H9 (cell line): ENCODE data around the gene NXN. TPM values are rescaled to one million over a fixed set of nuclear protein-coding genes. Genes with fewer than 3 reads are reported as not detected.

Experiments used
- DNase-seq: peaks from one replicate; pipeline ENCODE4 v3.0.0-alpha.2; 2017
- H2AFZ ChIP-seq: one replicate; pipeline ENCODE4 v1.6.1; 2013; ENCODE audit warnings: mild to moderate bottlenecking, low read length, control low read depth, moderate library complexity
- H2AK5ac ChIP-seq: 2 replicates; pipeline ENCODE4 v1.6.1; 2013; ENCODE audit warnings: low read length, control low read depth, mixed read lengths; ENCODE audit not compliant: insufficient read length
- H2BK120ac ChIP-seq: one replicate; pipeline ENCODE4 v1.6.1; 2013; ENCODE audit warnings: low read depth, mild to moderate bottlenecking, low read length, control low read depth, inconsistent platforms; ENCODE audit not compliant: poor library complexity, severe bottlenecking
- H2BK12ac ChIP-seq: 2 replicates; pipeline ENCODE4 v1.6.1; 2013; ENCODE audit warnings: low read length, control low read depth, mixed read lengths, low read depth; ENCODE audit not compliant: insufficient read length
- H2BK15ac ChIP-seq: 2 replicates; pipeline ENCODE4 v1.6.1; 2013; ENCODE audit warnings: low read depth, low read length, control low read depth
- H2BK20ac ChIP-seq: one replicate; pipeline ENCODE4 v1.6.1; 2013; ENCODE audit warnings: low read depth, mild to moderate bottlenecking, low read length, control low read depth, inconsistent platforms; ENCODE audit not compliant: poor library complexity, severe bottlenecking
- H2BK5ac ChIP-seq: 2 replicates; pipeline ENCODE4 v1.6.1; 2013; ENCODE audit warnings: low read length, control low read depth, mixed read lengths; ENCODE audit not compliant: insufficient read length
- H3K14ac ChIP-seq: 2 replicates; pipeline ENCODE4 v1.6.1; 2013; ENCODE audit warnings: low read length, control low read depth; ENCODE audit not compliant: insufficient read depth
- H3K18ac ChIP-seq: 2 replicates; pipeline ENCODE4 v1.6.1; 2013; ENCODE audit warnings: low read depth, mild to moderate bottlenecking, mixed read lengths, low read length, control low read depth; ENCODE audit not compliant: insufficient read length
- H3K23ac ChIP-seq: 2 replicates; pipeline ENCODE4 v1.6.1; 2013; ENCODE audit warnings: low read length, control low read depth, mixed read lengths, low read depth; ENCODE audit not compliant: insufficient read length
- H3K23me2 ChIP-seq: 2 replicates; pipeline ENCODE4 v1.6.1; 2013; ENCODE audit warnings: low read depth, mild to moderate bottlenecking, mixed read lengths, low read length, control low read depth; ENCODE audit not compliant: insufficient read length, poor library complexity, severe bottlenecking
- H3K27ac ChIP-seq: 2 replicates; pipeline ENCODE4 v1.5.1; 2013; ENCODE audit warnings: low read length, control low read depth, mixed read lengths, low read depth; ENCODE audit not compliant: insufficient read length
- H3K27me3 ChIP-seq: 2 replicates; pipeline ENCODE4 v1.6.1; 2013; ENCODE audit warnings: low read length, control low read depth, inconsistent platforms; ENCODE audit not compliant: insufficient read depth
- H3K4ac ChIP-seq: 2 replicates; pipeline ENCODE4 v1.6.1; 2013; ENCODE audit warnings: low read depth, mild to moderate bottlenecking, control low read depth, inconsistent platforms, low read length, moderate library complexity
- H3K4me1 ChIP-seq: 2 replicates; pipeline ENCODE4 v1.6.1; 2013; ENCODE audit warnings: low read length, control low read depth, inconsistent platforms; ENCODE audit not compliant: insufficient read depth
- H3K4me2 ChIP-seq: 2 replicates; pipeline ENCODE4 v1.6.1; 2013; ENCODE audit warnings: low read length, control low read depth, mixed read lengths; ENCODE audit not compliant: insufficient read length, insufficient read depth
- H3K56ac ChIP-seq: 2 replicates; pipeline ENCODE4 v1.6.1; 2013; ENCODE audit warnings: low read depth, mild to moderate bottlenecking, mixed read lengths, low read length, control low read depth; ENCODE audit not compliant: insufficient read length
- H3K79me1 ChIP-seq: 2 replicates; pipeline ENCODE4 v1.6.1; 2013; ENCODE audit warnings: low read depth, mild to moderate bottlenecking, moderate library complexity, low read length, control low read depth, inconsistent platforms; ENCODE audit not compliant: insufficient read depth, poor library complexity, severe bottlenecking
- H3K79me2 ChIP-seq: 2 replicates; pipeline ENCODE4 v1.6.1; 2013; ENCODE audit warnings: low read length, control low read depth, inconsistent platforms; ENCODE audit not compliant: insufficient read depth
- H3K9ac ChIP-seq: 2 replicates; pipeline ENCODE4 v1.6.1; 2013; ENCODE audit warnings: low read length, control low read depth, mixed read lengths; ENCODE audit not compliant: insufficient read length; ENCODE audit errors: extremely low read depth
- H3K9me3 ChIP-seq: one replicate; pipeline ENCODE4 v1.6.1; 2013; ENCODE audit warnings: low read depth, low read length, inconsistent platforms; ENCODE audit not compliant: control insufficient read depth
- H3T11ph ChIP-seq: one replicate; pipeline ENCODE4 v1.6.1; 2013; ENCODE audit warnings: mild to moderate bottlenecking, low read length, control low read depth, inconsistent platforms
- H4K20me1 ChIP-seq: one replicate; pipeline ENCODE4 v1.6.1; 2013; ENCODE audit not compliant: control insufficient read depth, insufficient read length, insufficient read depth
- H4K5ac ChIP-seq: 2 replicates; pipeline ENCODE4 v1.6.1; 2013; ENCODE audit warnings: low read depth, mild to moderate bottlenecking, mixed read lengths, low read length, control low read depth; ENCODE audit not compliant: insufficient read length
- H4K8ac ChIP-seq: replicated peaks from 2 replicates; pipeline ENCODE4 v1.6.1; 2013; ENCODE audit warnings: low read length, control low read depth, mixed read lengths, low read depth; ENCODE audit not compliant: insufficient read length
- H4K91ac ChIP-seq: 2 replicates; pipeline ENCODE4 v1.6.1; 2013; ENCODE audit warnings: low read depth, mild to moderate bottlenecking, moderate library complexity, mixed read lengths, low read length, control low read depth; ENCODE audit not compliant: insufficient read length
- H3K27ac Mint-ChIP-seq, 3 experiments: 2 replicates in 2 of 3; 3 replicates in 1 of 3; pipeline ENCODE4 v1.8.0; 2020 to 2021; ENCODE audit warnings: mixed read lengths in 3 of 3, mild to moderate bottlenecking in 1 of 3, moderate library complexity in 1 of 3
- H3K27me3 Mint-ChIP-seq: 2 replicates; pipeline ENCODE4 v1.8.0; 2021; ENCODE audit warnings: low read depth, mild to moderate bottlenecking, moderate library complexity, mixed read lengths
- H3K36me3 Mint-ChIP-seq, 3 experiments: 2 replicates in 2 of 3; 3 replicates in 1 of 3; pipeline ENCODE4 v1.8.0; 2020 to 2021; ENCODE audit warnings: low read depth in 3 of 3, mixed read lengths in 3 of 3; ENCODE audit not compliant: insufficient read depth in 1 of 3
- H3K4me1 Mint-ChIP-seq, 2 experiments: 2 replicates each; pipeline ENCODE4 v1.8.0; 2020; ENCODE audit warnings: mixed read lengths in 2 of 2
- H3K4me3 Mint-ChIP-seq, 2 experiments: 2 replicates in 1 of 2; 3 replicates in 1 of 2; pipeline ENCODE4 v1.8.0; 2020 to 2021; ENCODE audit warnings: mild to moderate bottlenecking in 2 of 2, mixed read lengths in 2 of 2, moderate library complexity in 1 of 2
- H3K9me3 Mint-ChIP-seq, 2 experiments: 2 replicates in 1 of 2; 3 replicates in 1 of 2; pipeline ENCODE4 v1.8.0; 2020; ENCODE audit warnings: mild to moderate bottlenecking in 2 of 2, mixed read lengths in 2 of 2, moderate library complexity in 1 of 2
- WGBS: extraction: QIAGEN DNeasy Blood & Tissue Kit; methylation state at CpG from one replicate; pipeline ENCODE4 v1.1.7; 2013; ENCODE audit warnings: missing lambda C conversion rate, low lambda C conversion rate, mixed read lengths; ENCODE audit not compliant: insufficient read length; ENCODE audit errors: extremely low coverage; 5-methylcytosine and 5-hydroxymethylcytosine counted together
- total RNA-seq: library from RNA; stranded (reverse); gene quantifications from 2 replicates; pipeline ENCODE4 v1.2.1, GENCODE V29; 2021
- TF ChIP-seq, protein P1 (sequence below): fragments of 200-600 bp; sonication (generic); conservative IDR thresholded peaks from 3 replicates; pipeline ENCODE4 v1.8.0; 2021; ENCODE audit warnings: antibody characterized with exemption, mild to moderate bottlenecking

NXN gene
- total RNA-seq, 1 experiment from 2014 or later: 93.6 TPM

DNA sequence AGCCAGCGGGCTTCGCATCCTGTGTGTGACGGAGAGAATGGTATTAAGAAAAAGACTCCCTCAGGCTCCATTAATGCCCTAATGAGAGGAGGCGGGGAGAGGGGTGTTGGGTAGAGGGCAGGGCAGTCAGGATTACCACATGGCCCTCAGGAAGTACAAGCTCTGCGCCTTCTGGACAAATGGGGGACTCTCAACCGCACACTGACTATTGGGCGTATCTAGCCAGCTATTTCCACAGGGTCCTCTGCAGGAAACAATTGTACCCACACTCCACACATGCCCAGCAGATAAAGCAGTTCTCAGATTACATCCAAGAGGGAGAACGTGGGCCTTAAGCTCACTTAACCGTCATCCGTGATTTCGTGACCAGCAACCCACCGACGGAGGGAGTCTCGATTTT, 14.7 kb downstream of the NXN start:
- Histone ChIP-seq H2AFZ (no peak overlapping the region), H2BK12ac (no peak overlapping the region), H3K4me2 (no peak overlapping the region), H2BK15ac (no peak overlapping the region), H4K5ac (no peak overlapping the region), H3K23me2 (no peaks in the 10 kb centered on the region), H3K4ac (no peak overlapping the region), H3K79me1 (peaks cover 13% of the 10 kb centered on the region), H3K14ac (no peak overlapping the region), H3K27me3 (no peaks in the 10 kb centered on the region), H3T11ph (no peak overlapping the region), H3K4me1 (peaks cover 8% of the 10 kb centered on the region; the same call in 1 of the 2 replicates), H2BK5ac (no peak overlapping the region), H4K91ac (no peak overlapping the region), H2BK20ac (no peak overlapping the region), H3K18ac (no peak overlapping the region), H4K20me1 (peaks cover 2% of the 10 kb centered on the region), H3K27ac (no peak overlapping the region), H3K79me2 (peaks cover 22% of the 10 kb centered on the region; the same call in 1 of the 2 replicates), H2AK5ac (no peak overlapping the region), H3K56ac (no peak overlapping the region), H2BK120ac (no peak overlapping the region), H3K9me3 (no peaks in the 10 kb centered on the region), H3K23ac (no peak overlapping the region), H3K9ac (no peak overlapping the region), H4K8ac (no peak overlapping the region)
- H3K27me3 Mint-ChIP-seq: no peaks in the 10 kb centered on the region
- H3K36me3 Mint-ChIP-seq: peaks cover 11 to 23% (median 20%) of the 10 kb centered on the region in 3 experiments
- peak overlapping the region; percentile 37 to 49 (median 42); a peak in 4 of 7 replicates for H3K27ac Mint-ChIP-seq
- no peaks in the 10 kb centered on the region; a peak in 1 of 5 replicates for H3K9me3 Mint-ChIP-seq
- peaks cover 64 to 73% of the 10 kb centered on the region in 2 experiments for H3K4me1 Mint-ChIP-seq
- no CpG with 5 or more reads among the region's 14 CpGs for WGBS
- H3K4me3 Mint-ChIP-seq: peak overlapping the region in 1 of 2 experiments; percentile 53; a peak in 3 of 5 replicates
- TF ChIP-seq, protein P1, sequence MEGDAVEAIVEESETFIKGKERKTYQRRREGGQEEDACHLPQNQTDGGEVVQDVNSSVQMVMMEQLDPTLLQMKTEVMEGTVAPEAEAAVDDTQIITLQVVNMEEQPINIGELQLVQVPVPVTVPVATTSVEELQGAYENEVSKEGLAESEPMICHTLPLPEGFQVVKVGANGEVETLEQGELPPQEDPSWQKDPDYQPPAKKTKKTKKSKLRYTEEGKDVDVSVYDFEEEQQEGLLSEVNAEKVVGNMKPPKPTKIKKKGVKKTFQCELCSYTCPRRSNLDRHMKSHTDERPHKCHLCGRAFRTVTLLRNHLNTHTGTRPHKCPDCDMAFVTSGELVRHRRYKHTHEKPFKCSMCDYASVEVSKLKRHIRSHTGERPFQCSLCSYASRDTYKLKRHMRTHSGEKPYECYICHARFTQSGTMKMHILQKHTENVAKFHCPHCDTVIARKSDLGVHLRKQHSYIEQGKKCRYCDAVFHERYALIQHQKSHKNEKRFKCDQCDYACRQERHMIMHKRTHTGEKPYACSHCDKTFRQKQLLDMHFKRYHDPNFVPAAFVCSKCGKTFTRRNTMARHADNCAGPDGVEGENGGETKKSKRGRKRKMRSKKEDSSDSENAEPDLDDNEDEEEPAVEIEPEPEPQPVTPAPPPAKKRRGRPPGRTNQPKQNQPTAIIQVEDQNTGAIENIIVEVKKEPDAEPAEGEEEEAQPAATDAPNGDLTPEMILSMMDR: no peak
- DNase-seq: no peak
